Measurements from ENCODE around the gene FCRL4. TPM values are rescaled to one million over a fixed set of nuclear protein-coding genes. Genes with fewer than 3 reads are reported as not detected.

FCRL4 gene
- 0.07 TPM for polyA plus RNA-seq
- long read RNA-seq, donor 1: 0 reads
- long read RNA-seq, donor 2: 0 reads
- long read RNA-seq, donor 3: 0 reads
- long read RNA-seq, donor 4: 0 reads
- long read RNA-seq, donor 5: 0 reads
- long read RNA-seq, donor 6: 0 reads
- long read RNA-seq, donor 7: 0 reads
- long read RNA-seq, donor 8: 0 reads
- long read RNA-seq, donor 9: 0 reads
- long read RNA-seq, donor 10: 0 reads
- long read RNA-seq, donor 11: 0 reads

DNA sequence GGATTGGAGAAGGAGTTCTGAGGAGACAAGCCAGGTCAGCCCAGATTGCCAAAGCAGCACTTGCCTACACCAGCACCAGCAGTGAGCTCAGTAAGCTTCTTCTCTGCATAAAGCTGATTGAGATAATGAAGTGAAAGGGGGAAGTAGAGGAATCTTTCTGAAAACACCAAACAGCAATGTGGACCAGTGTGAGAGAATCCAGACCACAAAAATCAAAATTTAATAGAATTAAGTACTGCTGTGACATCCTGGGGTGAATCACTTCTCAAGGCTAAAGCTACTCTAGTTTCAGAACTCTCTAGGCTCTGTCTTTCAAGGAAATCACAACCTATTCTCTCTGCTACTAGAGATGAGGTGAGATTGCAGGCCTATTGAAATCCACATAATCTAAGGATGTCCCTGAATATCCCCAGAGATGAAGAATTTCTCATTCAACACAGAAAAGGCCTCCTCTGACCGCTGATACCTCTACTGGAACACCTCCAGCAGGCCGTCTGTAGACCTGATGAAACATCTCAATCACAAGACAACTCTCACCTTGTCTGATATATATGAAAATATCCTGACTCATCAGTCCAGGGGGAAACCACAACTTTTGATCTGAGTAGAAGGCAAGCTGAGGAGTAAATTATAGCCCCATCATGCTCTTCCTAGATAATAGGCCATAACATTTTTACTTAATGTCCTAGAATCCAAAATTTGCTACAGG lies at the start of gene FCRL4:
FCRL4 (minus strand) TSS at position 127 of the 709 bp plus-strand sequence. CDS start 141 bp downstream, outside the sequence.
- H3K27me3 ChIP-seq (ENCODE audit: control insufficient read depth, insufficient read depth, low read length): peaks cover 8% of the 10 kb centered on the region
- H3K36me3 ChIP-seq (ENCODE audit: control insufficient read depth, insufficient read depth, low read length): no peaks in the 10 kb centered on the region
- no peaks in the 10 kb centered on the region for H3K9me3 ChIP-seq (ENCODE audit: control insufficient read depth, low read depth, low read length)
- H3K4me1 ChIP-seq (ENCODE audit: control insufficient read depth, insufficient read depth, low read length): no peaks in the 10 kb centered on the region
- WGBS (ENCODE audit: insufficient coverage, low lambda C conversion rate): no CpG with 5 or more reads among the region's 2 CpGs
- no peak within 1 kb of the TSS for H3K27ac ChIP-seq (ENCODE audit: low read length)
- H3K4me3 ChIP-seq (ENCODE audit: low read length): no peak within 1 kb of the TSS
- DNase-seq: no peak

DNA sequence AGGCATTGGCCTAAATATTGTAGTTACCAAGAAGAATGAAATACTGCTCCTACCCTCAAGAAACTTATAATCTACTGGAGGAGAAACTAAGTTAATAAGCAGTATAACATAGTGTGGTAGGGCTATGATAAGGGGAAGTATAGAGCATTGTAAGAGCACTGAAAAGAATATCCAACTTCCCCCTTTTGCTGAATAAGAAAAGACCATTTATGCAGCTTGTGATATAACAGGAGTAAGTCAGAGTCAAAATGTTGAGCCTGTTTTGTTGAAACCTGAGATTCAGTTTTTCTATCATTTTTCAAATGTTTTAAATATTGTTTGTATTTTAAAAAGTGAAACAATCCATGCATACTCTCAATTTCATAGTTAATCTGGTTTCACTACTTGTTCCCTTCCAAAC lies 48.3 kb upstream of the FCRL4 start:
- DNase-seq: peak in 1 of 2 donors; percentile 5
- no peaks in the 10 kb centered on the region for H3K9me3 ChIP-seq (ENCODE audit: control insufficient read depth, low read depth, low read length)
- no peak overlapping the region for H3K4me3 ChIP-seq (ENCODE audit: low read length)
- H3K27ac ChIP-seq (ENCODE audit: low read length): no peak overlapping the region
- H3K4me1 ChIP-seq (ENCODE audit: control insufficient read depth, insufficient read depth, low read length): no peaks in the 10 kb centered on the region
- H3K36me3 ChIP-seq (ENCODE audit: control insufficient read depth, insufficient read depth, low read length): no peaks in the 10 kb centered on the region
- peaks cover 3% of the 10 kb centered on the region for H3K27me3 ChIP-seq (ENCODE audit: control insufficient read depth, insufficient read depth, low read length)

DNA sequence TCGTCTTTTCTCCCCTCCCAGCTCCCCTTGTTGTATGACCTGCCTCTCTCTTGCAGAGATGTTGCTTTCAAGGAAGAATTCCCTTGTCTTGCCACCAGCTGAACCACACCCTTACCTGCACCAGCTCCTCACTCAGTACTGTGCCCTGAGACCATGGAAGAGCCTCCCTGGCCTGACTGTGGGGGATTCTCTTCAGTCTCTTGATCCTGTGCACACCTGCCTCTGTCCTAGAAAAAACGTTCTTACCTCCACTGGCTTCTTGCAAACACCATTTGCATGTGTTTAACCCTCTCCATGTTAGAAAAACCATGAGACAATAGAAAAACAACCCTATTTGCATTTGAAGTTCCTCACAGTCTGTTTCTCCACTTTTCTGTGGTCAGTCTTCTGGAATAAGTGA lies 43.3 kb upstream of the FCRL4 start:
- no peak overlapping the region for H3K4me3 ChIP-seq (ENCODE audit: low read length)
- H3K36me3 ChIP-seq (ENCODE audit: control insufficient read depth, insufficient read depth, low read length): no peaks in the 10 kb centered on the region
- no peak for DNase-seq
- no peaks in the 10 kb centered on the region for H3K4me1 ChIP-seq (ENCODE audit: control insufficient read depth, insufficient read depth, low read length)
- WGBS (ENCODE audit: insufficient coverage, low lambda C conversion rate): no CpG with 5 or more reads among the region's 2 CpGs
- H3K27me3 ChIP-seq (ENCODE audit: control insufficient read depth, insufficient read depth, low read length): peaks cover 2% of the 10 kb centered on the region
- no peaks in the 10 kb centered on the region for H3K9me3 ChIP-seq (ENCODE audit: control insufficient read depth, low read depth, low read length)
- no peak overlapping the region for H3K27ac ChIP-seq (ENCODE audit: low read length)

GRCh38 chr1:157639800-157640199 lies 41.9 kb upstream of the FCRL4 start:
- Histone ChIP-seq H3K9me3 (ENCODE audit: control insufficient read depth, low read depth, low read length) (no peaks in the 10 kb centered on the region), H3K27ac (ENCODE audit: low read length) (no peak overlapping the region), H3K27me3 (ENCODE audit: control insufficient read depth, insufficient read depth, low read length) (peaks cover 2% of the 10 kb centered on the region), H3K4me1 (ENCODE audit: control insufficient read depth, insufficient read depth, low read length) (no peaks in the 10 kb centered on the region), H3K36me3 (ENCODE audit: control insufficient read depth, insufficient read depth, low read length) (no peaks in the 10 kb centered on the region), H3K4me3 (ENCODE audit: low read length) (no peak overlapping the region)
- WGBS (ENCODE audit: insufficient coverage, low lambda C conversion rate): 55% methylated on average over 2 of the region's 4 CpGs
- DNase-seq: no peak

- Histone ChIP-seq H3K27ac (ENCODE audit: low read length) (no peak overlapping the region), H3K4me1 (ENCODE audit: control insufficient read depth, insufficient read depth, low read length) (no peaks in the 10 kb centered on the region), H3K27me3 (ENCODE audit: control insufficient read depth, insufficient read depth, low read length) (peaks cover 9% of the 10 kb centered on the region), H3K4me3 (ENCODE audit: low read length) (no peak overlapping the region), H3K36me3 (ENCODE audit: control insufficient read depth, insufficient read depth, low read length) (no peaks in the 10 kb centered on the region), H3K9me3 (ENCODE audit: control insufficient read depth, low read depth, low read length) (no peaks in the 10 kb centered on the region)
- WGBS (ENCODE audit: insufficient coverage, low lambda C conversion rate): no CpG with 5 or more reads among the region's 1 CpG
- DNase-seq: no peak
Observed at GRCh38 chr1:157628773-157629172, 30.9 kb upstream of the FCRL4 start.

DNA sequence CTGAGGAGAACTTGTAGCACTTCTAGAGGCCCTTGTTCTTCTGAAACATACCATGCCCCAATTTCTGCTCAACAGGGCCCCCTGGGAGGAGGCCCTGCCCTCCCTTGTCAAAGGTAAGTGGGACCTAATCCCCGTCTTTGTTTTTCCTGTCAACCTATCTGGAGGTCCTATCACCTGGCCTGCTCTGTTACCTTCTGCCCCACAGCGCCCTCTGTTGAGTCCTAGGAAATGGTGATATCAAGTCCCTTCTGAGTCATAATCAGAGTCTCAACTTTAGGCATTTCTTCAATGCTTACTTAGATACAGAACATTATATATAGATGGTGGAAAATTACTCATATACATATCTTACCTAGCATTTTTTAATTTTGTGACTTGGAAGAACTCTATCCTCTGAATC lies 28.2 kb upstream of the FCRL4 start:
- no peak overlapping the region for H3K27ac ChIP-seq (ENCODE audit: low read length)
- no peaks in the 10 kb centered on the region for H3K36me3 ChIP-seq (ENCODE audit: control insufficient read depth, insufficient read depth, low read length)
- H3K9me3 ChIP-seq (ENCODE audit: control insufficient read depth, low read depth, low read length): no peaks in the 10 kb centered on the region
- peaks cover 11% of the 10 kb centered on the region for H3K27me3 ChIP-seq (ENCODE audit: control insufficient read depth, insufficient read depth, low read length)
- no peaks in the 10 kb centered on the region for H3K4me1 ChIP-seq (ENCODE audit: control insufficient read depth, insufficient read depth, low read length)
- no peak overlapping the region for H3K4me3 ChIP-seq (ENCODE audit: low read length)
- WGBS (ENCODE audit: insufficient coverage, low lambda C conversion rate): no CpG with 5 or more reads among the region's 2 CpGs
- peak; percentile 7 to 21 for DNase-seq

DNA sequence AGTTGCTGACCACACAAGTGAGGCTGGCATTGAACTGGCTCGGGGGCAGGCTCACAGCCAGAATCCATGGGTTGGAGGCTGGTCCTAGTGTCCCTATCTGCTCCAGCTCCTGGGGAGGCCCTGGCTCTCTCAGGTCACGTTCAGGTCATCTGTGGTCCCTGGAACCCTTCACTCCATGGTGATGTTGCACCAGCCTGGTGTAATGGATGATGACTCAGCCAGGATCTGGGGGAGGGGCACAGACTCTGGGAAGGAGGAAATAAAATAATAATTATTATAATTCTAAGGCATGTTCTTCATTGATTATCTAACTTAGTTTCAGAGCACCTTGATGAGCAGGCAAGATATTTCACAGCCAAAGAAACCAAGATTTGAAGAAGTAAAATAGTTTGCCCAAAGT lies 26.6 kb upstream of the FCRL4 start:
- H3K36me3 ChIP-seq (ENCODE audit: control insufficient read depth, insufficient read depth, low read length): no peaks in the 10 kb centered on the region
- no peaks in the 10 kb centered on the region for H3K4me1 ChIP-seq (ENCODE audit: control insufficient read depth, insufficient read depth, low read length)
- no CpG with 5 or more reads among the region's 2 CpGs for WGBS (ENCODE audit: insufficient coverage, low lambda C conversion rate)
- H3K9me3 ChIP-seq (ENCODE audit: control insufficient read depth, low read depth, low read length): no peaks in the 10 kb centered on the region
- DNase-seq: no peak
- H3K27ac ChIP-seq (ENCODE audit: low read length): no peak overlapping the region
- peaks cover 4% of the 10 kb centered on the region for H3K27me3 ChIP-seq (ENCODE audit: control insufficient read depth, insufficient read depth, low read length)
- no peak overlapping the region for H3K4me3 ChIP-seq (ENCODE audit: low read length)

DNA sequence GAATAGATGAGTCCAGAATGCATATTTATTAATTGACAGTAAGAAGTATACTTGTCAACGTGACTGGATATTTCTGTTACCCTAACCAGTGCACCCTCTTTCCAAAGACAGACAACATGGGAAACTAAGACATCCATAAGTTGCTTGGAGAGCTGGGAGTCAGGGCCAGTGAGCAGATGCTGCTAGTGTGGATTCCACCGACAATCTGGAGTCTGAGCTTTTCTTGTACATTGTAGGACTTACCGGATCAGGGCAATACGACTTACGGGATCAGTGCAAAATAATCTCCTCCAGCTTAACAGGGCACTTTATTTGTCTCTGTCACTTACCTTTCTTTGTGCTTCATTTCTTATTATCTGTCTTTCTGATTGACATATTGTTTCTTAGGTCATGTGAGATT lies 24.6 kb upstream of the FCRL4 start:
- Histone ChIP-seq H3K27me3 (ENCODE audit: control insufficient read depth, insufficient read depth, low read length) (peaks cover 2% of the 10 kb centered on the region), H3K27ac (ENCODE audit: low read length) (no peak overlapping the region), H3K9me3 (ENCODE audit: control insufficient read depth, low read depth, low read length) (no peaks in the 10 kb centered on the region), H3K36me3 (ENCODE audit: control insufficient read depth, insufficient read depth, low read length) (no peaks in the 10 kb centered on the region), H3K4me1 (ENCODE audit: control insufficient read depth, insufficient read depth, low read length) (no peaks in the 10 kb centered on the region), H3K4me3 (ENCODE audit: low read length) (no peak overlapping the region)
- DNase-seq: no peak
- WGBS (ENCODE audit: insufficient coverage, low lambda C conversion rate): no CpG with 5 or more reads among the region's 5 CpGs

DNA sequence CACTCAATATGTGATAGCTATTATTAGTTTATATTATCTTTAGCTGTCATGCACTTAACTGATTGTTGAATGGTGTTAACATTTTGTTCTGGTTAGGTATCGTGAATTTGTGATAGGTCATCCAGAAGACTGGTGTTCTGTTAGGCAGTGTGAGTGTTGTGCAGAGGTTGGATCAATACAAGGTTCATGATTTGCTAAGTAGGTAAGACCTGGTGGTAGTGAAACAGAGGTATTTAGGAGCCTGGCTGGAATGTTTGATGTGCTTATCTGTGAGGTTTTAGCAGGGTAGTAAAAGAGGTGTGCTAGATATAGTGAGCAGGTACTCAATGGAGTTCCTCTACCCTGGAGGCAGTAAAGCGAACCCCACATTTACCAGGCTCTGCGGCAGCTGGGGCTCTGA lies 20.3 kb upstream of the FCRL4 start:
- WGBS (ENCODE audit: insufficient coverage, low lambda C conversion rate): 50% methylated on average over 1 of the region's 3 CpGs
- Histone ChIP-seq H3K4me3 (ENCODE audit: low read length) (no peak overlapping the region), H3K27me3 (ENCODE audit: control insufficient read depth, insufficient read depth, low read length) (peaks cover 8% of the 10 kb centered on the region), H3K27ac (ENCODE audit: low read length) (no peak overlapping the region), H3K4me1 (ENCODE audit: control insufficient read depth, insufficient read depth, low read length) (no peaks in the 10 kb centered on the region), H3K36me3 (ENCODE audit: control insufficient read depth, insufficient read depth, low read length) (no peaks in the 10 kb centered on the region), H3K9me3 (ENCODE audit: control insufficient read depth, low read depth, low read length) (no peaks in the 10 kb centered on the region)
- no peak for DNase-seq

- no peak for DNase-seq
- H3K27me3 ChIP-seq (ENCODE audit: control insufficient read depth, insufficient read depth, low read length): peaks cover 4% of the 10 kb centered on the region
- 100% methylated on average over 1 of the region's 1 CpG for WGBS (ENCODE audit: insufficient coverage, low lambda C conversion rate)
- no peak overlapping the region for H3K4me3 ChIP-seq (ENCODE audit: low read length)
- H3K27ac ChIP-seq (ENCODE audit: low read length): no peak overlapping the region
- H3K9me3 ChIP-seq (ENCODE audit: control insufficient read depth, low read depth, low read length): no peaks in the 10 kb centered on the region
- no peaks in the 10 kb centered on the region for H3K36me3 ChIP-seq (ENCODE audit: control insufficient read depth, insufficient read depth, low read length)
- no peaks in the 10 kb centered on the region for H3K4me1 ChIP-seq (ENCODE audit: control insufficient read depth, insufficient read depth, low read length)
Observed at GRCh38 chr1:157600236-157600635, 2.4 kb upstream of the FCRL4 start.

GRCh38 chr1:157596384-157596783 lies 1.5 kb downstream of the FCRL4 start:
- H3K27me3 ChIP-seq (ENCODE audit: control insufficient read depth, insufficient read depth, low read length): peaks cover 8% of the 10 kb centered on the region
- no peaks in the 10 kb centered on the region for H3K9me3 ChIP-seq (ENCODE audit: control insufficient read depth, low read depth, low read length)
- H3K36me3 ChIP-seq (ENCODE audit: control insufficient read depth, insufficient read depth, low read length): no peaks in the 10 kb centered on the region
- no peaks in the 10 kb centered on the region for H3K4me1 ChIP-seq (ENCODE audit: control insufficient read depth, insufficient read depth, low read length)
- no peak overlapping the region for H3K27ac ChIP-seq (ENCODE audit: low read length)
- no peak for DNase-seq
- no peak overlapping the region for H3K4me3 ChIP-seq (ENCODE audit: low read length)
- WGBS (ENCODE audit: insufficient coverage, low lambda C conversion rate): no CpG with 5 or more reads among the region's 6 CpGs
